GM19043 (cell line): ENCODE data around the gene TXNDC11.

Experiments
- ATAC-seq: cut with Tn5 transposase; IDR thresholded peaks from one replicate; pipeline ENCODE4 v1.9.1; 2021; ENCODE audit warnings: low read depth; ENCODE audit not compliant: unreplicated experiment

TXNDC11 gene

DNA sequence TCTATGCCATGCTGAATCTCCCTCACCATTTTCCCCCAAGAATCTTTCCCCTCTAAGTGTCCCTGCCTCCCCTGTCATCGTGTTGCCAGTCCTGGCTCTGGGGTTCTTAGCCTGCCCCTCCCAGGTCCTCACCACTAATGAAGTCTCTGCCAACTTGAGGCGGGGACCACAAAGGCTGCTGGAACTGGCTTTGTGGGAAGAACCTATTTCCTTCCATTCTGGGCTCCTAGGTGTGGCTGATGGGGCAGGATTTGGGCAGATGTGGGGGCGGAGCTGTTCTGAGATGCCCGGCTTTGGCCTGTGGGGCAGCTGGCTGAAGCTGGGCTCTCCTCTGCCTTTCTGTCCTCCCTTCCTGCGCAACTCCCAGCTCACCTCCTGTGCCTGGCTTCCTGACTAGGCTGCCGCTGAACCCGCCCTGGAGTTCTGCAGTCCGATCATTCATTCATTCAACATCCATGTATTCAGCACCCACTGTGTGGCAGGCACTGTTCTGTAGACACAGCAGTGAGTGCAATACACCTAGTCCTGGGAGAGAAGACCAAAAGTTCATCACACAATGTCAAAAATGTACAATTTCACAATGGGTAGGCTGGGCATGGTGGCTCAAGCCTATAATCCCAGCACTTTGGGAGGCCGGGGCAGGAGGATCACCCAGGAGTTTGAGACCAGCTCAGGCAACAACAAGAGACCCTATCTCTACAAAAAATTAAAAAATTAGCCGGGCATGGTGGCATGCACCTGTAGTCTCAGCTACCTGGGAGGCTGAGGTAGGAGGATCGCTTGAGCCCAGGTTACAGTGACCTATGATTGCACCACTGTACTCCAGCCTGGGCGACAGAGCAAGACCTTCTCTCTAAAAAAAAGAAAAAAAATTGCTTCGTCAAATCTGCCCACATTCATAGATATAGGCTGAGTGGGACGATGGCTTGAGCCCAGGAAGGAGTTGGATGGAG, 76.3 kb downstream of the TXNDC11 start:
- no peak for ATAC-seq

DNA sequence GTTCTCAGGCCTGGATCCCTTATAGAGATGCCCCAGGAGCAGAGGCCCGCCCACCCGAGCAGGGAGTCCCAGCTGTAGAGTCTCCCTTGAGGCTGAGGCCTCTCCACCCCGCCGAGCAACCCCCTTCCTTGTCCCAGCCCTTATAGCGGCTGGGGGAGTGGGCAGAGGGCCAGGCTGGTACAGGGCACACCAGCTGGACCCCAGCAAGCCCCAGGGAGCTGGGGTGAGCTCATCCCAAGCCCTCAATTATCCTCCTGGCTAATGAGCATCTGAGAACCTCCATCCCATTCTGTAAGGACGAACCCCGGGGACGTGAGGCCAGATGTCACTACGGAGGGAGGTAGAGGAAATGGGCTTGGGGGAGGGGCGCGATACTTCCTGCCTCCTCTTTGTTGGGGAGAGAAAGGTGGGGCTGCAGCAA, 77.6 kb downstream of the TXNDC11 start:
- no peak for ATAC-seq

DNA sequence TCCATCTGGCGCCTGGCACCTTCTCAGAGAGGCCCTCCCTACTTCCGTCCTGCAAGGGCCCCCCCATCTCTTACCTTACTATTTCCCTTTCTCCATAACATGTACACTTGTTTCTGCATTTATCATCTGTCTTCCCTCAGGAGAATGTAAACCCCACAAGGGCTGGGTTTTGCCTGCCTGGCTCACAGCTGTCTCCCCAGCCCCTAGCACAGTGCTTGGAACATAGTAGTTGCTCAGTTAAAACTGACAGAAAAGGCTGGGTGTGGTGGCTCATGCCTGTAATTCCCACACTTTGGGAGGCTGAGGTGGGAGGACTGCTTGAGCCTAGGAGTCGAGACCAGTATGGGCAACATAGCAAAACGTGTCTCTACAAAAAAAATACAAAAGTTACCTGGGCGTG, 80.1 kb downstream of the TXNDC11 start:
- no peak for ATAC-seq

DNA sequence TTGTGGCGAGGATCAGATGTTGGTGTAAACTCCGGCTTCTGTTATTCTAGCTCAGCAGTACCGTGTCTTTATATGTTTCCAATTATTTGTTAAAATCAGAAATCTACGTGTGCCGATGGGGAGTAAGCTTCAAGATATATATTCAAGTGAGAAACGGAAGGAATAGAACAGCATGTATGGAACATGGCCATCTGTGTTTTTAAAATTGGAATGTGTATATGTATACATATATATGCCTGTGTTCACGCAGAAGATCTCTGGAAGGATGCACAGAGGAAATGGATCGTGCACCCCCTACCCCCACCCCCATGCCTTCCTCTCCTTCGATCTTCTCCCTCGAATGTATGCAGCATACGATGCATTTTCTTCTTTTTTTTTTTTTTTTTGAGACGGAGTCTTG, 82.1 kb downstream of the TXNDC11 start:
- no peak for ATAC-seq

DNA sequence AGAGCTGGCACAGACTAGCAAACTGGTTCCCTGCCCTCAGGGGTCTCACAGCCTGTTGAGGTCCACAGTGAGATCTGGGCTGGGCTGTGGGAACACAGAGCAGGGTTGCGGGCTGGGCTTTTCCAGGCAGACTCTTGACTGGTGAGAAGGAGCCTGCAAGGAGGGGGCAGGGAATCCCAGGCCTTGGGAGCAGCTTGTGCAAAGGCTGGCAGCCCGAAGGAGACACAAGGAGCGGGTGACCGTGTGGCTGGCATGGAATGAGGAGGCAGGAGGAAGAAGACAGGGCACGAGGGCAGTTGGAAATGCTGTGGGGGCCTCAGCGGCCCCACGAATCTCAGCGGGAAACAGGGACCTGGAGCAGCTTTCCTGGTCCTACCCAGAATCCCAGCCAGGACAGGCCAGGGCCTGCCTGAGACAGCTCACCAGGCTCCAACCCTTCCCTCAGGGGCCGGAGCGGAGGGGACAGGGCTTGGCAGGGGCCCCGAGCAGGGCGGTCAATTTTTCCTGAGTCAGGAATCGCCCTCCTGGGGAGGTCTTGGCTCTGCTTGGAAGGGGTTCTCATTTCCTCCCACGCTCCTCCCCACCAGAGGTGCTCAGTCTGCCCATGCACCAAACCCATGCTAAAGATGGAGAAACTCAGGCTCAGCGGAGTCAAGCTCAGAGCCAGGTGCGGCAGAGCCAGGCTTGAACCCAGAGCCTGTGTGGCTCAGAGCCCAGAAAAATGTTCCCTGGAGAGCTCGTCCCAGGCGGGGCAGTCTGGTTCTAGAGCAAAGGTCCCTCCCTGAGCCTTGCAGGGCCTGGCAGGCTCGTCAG, 83.6 kb downstream of the TXNDC11 start:
- ATAC-seq: no peak

DNA sequence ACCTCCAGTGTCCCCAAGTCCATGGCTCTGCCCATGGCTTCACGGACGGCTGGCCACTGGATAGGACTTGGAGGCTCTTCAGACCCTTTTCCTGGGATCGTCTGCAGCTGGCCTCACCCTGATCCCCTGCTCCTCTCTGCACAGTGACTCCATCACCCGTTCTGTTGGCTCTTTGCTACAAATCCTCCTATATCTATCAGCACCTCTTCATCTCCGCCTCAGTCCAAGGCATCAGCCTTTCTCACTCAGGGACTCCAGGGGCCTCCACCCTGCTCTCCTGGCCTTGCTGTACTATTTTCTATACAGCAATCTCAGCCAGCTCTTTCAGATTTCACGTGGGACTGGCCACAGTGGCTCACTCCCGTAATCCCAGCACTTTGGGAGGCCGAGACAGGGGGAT, 85.1 kb downstream of the TXNDC11 start:
- no peak for ATAC-seq

DNA sequence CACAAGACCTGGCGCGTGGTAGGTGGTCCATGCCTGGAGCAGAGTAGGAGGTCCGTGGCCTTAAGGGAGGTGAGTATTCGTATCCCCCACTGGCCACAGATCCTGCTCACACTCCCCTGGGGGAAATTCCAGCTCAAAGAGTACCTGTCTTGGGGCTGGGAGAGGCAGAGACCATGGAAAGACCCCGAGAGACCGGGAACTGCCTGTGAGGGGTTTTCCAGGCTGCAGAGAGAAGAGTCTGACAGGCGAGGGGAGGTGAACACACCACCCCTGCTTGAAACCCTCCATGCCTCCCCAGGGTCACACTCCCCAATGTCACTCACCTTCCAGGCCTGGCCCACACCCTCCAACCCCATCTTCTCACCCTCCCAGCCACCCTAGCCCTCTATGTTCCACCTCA, 87.0 kb downstream of the TXNDC11 start:
- no peak for ATAC-seq

DNA sequence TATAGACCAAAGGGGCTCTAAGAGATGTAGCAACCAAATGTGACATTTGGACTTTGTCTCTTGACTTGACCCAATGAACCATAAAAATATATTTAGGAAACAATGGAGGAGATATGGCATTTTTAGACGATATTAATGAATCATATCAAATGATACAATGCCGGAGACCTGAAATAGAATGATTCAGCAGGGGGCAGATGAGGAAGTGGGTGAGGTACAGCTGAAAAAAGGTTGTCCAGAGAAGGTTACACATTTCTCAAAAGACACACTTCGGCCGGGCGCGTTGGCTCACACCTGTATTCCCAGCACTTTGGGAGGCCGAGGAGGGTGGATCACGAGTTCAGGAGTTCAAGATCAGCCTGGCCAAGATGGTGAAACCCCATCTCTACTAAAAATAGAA, 90.9 kb downstream of the TXNDC11 start:
- no peak for ATAC-seq

DNA sequence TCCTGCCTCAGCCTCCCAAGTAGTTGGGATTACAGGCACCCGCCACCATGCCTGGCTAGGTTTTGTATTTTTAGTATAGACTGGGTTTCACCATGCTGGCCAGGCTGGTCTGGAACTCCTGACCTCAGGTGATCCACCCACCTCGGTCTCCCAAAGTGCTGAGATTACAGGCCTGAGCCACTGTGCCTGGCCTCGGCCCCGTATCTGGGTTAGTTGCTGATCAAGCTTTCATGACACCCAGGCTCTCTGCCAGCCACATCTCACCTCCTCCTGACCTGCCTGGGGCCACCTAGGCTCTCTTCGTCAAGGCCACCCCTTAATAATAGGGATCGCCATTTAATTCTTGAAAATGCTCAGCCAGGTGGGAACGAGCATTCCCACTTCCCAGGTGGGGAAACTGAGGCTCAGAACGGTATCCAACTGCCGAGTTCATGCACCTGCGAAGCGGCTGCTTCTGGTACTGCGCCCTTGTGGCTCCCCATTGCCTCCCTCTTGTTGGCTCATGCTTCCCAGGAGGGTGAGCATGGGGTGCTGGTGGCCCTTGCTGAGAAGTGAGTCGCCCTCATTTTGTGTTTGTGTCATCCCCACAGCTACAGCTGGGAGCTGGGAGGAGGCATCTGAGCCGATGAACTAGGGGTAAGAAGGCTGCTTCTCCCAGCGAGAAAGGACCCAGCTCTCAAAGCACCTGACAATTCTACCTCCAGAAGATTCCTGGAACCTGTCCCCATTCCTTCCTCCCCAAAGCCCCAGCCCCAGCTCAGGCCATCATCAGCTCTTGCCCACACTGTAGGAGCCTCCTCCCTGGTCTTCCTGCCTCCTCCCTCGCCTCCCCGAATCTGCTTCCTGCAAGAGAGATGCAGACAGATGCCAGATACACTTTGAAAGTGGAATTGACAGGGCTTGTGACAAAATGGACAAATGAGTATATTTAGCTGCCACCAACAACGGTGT, 91.7 kb downstream of the TXNDC11 start:
- no peak for ATAC-seq

DNA sequence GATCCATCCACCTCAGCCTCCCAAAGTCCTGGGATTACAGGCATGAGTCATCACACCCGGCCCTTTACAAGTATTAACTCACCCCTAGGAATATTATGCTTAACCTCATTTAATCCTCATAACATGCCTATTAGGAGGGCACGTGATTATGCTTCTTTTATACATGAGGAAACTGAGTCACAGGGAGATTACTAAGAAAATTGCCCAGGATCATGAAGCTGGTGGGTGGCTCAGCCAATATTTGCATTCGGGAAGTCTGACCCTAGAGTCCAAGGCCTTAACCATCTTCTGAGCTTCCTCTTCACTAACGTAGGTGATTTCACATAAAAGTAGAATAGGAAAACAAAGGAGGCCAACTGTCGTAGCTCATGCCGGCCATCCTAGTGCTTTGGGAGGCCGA, 93.4 kb downstream of the TXNDC11 start:
- ATAC-seq: no peak

DNA sequence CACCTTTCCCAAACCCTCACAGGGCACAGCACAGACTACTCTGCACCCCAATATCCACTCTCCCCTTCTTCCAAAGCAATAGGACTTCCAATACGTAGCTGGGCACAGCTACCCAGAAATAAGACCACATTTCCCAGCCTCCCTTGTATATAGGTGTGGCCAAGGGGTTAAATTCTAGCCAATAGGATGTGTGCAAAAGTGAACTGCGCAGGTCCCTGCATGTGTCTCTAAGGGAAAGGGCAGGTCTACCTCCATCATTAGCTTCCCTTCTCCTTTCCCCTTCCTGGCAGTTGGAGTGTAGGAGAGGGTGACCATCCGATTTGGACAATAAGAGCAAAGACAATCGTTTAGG, 99.9 kb downstream of the TXNDC11 start:
- ATAC-seq: no peak

DNA sequence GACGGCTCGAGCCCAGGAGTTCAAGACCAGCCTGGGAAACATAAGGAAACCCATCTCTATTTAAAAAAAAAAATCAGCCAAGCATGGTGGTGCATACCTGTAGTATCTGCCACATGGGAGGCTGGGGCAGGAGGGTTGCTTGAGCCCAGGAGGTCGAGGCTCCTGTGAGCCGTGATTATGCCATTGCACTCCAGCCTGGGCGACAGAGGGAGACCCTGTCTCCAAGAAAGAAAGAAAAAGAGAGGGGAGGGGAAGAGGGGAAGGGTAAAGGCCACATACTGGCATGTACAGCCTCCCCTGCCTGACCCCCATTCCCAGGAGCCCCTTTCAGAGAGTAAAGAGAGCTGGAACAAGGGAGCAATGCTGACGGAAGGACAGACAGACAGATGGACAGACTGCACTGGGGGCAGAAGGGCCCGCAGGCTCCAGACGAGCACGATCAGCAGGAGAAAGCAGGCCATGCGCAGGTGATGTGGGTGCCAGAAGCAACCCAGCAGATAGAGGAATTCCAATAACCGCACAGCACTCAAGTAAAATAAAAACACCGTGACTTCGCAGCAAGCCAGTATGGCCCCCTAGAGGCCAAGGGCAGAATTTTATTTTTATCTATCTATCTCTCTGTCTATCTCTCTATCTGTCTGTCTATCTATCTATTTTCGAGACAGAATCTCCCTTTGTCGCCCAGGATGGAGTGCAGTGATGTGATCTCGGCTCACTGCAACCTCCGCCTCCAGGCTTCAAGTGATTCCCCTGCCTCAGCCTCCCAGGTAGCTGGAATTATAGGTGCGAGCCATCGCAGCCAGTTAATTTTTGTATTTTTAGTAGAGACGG, 101.5 kb downstream of the TXNDC11 start:
- ATAC-seq: no peak

DNA sequence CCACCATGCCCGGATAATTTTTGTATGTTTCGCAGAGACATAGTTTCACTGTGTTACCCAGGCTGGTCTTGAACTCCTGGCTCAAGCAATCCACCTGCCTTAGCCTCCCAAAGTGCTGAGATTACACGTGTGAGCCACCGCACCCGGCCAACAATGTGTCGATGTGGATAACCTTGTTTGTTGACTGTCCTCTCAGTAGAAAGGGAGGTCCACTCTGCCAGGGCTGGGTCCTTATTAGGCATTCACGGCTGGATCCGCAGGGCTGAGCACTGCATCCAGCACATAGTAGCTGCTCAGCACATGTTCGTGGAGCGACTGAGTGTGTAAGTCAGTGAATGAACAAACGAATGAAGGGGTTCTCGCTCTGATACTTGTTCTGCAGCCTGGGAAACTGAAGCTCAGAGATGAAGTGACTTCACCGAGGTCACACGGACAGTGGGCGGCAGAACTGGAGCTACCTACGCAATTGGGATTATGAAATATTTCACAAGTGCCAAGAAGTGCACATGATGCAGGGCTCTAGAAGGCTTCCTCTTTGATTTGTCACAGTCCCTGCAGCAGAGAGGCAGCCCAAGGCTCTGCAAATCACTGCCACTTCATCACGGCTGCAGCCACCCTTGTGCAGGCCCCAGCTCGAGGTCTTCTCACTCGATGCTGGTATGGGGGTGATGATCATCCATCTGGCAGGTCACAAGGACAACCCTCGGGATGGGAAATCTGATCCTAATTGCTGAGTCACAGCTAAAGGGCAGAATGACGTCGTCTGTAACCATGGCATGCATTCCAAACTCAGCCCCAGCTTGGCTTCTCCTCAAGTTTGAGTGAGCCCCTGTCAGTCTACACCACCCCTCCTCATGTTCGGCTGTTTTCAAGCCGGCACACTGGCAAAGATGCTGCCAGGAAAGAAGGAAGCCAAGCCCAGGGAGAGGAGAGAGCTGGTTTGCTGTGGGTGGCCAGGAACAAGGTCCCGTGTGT, 102.4 kb downstream of the TXNDC11 start:
- no peak for ATAC-seq

DNA sequence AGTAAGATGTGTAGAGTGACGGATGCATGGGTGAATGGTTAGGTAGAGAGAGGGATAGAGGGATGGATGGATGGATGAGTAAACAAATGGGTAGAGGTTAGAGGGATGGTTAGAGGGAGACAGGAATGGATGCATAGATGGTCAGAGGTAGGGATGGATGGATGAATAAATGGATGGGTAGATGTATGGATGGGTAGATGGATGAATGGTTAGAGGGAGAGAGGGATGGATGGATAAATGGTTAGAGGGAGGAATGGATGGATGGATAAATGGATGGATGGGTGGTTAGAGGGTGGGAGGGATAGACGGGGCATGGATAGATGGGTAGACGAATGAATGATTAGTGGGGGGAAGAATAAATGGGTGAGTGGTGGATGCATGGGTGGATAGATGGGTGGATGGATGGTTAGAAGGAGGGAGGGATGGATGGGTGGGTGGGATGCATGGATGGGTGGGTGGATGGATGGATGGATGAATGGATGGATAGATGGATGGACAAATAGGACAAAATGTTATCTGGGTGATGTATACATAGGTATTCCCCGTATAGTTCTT, 103.6 kb downstream of the TXNDC11 start:
- no peak for ATAC-seq

DNA sequence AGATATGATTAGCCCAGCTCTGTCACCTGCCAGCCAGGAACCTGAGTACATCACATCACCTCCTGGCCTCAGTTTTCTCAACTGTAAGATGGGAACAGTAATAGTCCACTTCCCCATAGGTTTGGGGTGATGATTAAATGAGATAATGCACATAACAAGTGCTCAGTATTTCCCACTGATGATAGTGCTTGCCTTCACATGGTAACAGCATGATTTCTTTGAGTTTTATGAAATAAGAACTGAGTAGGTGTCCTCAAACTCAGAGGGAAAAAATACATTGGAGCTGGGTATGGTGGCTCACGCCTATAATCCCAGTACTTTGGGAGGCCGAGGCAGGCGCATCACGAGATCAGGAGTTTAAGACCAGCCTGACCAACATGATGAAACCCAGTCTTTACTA, 104.5 kb downstream of the TXNDC11 start:
- ATAC-seq: no peak

DNA sequence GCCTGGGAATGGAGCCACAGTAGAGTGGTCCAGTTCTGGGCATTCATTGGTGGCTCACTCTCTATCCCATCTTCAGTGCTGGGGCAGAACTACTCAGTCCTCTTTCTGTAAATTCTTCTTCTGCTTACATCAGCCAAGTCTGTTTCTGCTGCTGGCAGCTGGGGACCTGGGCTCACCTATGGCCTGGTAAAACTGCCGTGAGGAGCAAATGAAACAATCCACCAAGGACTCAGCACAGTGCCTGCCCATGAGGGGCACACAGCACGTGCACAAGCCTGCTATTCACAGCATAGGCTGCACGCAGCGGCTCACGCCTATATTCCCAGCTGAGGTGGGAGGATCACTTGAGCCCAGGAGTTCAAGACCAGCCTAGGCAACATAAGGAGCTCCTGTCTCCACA, 105.3 kb downstream of the TXNDC11 start:
- no peak for ATAC-seq

DNA sequence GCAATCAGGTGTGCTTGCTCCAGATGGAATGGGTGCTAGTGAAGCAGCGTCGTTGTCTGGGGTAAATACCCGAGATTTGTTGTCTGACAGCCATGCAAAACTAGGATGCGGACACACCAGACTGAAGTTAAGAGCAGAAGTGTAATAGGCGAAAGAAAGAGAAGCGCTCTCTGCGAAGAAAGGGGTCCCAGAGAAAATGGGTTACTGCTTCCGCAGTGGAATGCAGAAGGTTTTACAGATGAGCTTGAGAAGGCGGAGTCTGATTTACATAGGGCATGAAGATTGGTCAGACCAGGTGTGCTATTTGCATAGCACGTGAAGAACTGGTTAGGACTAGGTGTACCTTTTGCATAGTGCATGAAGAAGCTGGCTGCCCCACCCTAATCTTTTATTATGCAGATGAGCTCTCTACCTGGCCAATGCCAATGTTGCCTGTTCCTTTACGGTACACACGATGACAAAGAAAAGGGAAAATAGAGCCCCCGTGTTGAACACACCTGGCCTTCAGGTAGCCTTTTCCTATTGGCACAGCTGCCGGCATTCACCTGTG, 106.4 kb downstream of the TXNDC11 start:
- ATAC-seq: no peak

DNA sequence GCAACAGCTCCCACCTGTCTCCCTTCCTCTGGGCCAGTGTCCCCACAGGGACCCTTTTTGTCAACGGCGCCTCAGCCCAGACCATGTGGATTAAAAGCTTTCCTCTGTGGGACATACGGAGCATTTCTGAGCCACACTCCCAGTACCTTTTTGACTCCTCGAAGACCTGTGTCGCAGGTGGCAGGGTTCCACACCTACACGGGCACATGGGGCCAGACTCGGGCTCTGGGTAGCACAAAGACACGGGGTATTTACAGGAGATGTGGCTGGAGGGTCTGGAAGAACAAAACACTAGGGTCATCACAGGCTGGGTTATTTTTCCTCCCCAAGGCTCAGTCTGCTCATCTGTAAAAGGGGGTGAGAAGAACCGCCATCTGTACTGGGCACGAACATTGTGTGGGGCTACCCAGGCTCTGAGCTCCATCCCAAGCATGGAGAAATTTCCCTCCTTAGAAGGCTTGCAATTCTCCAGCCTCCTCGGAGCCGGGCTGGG, 106.9 kb downstream of the TXNDC11 start:
- no peak for ATAC-seq
